SK-N-SH treated with all-trans-retinoic acid at 6 μM for 48 hours (cell line): ENCODE results near the gene TNS3.

ENCODE experiments used
- ATAC-seq: fragments of 200-7000 bp; cut with Tn5 transposase; 3 replicates; pipeline ENCODE4 v1.9.1; 2020; ENCODE audit warnings: mild to moderate bottlenecking, moderate library complexity
- ARNTL ChIP-seq: fragments of 450-650 bp; formaldehyde crosslinking; IDR thresholded peaks from 2 replicates; pipeline ENCODE4 v1.5.0; 2020; ENCODE audit warnings: low read depth, mild to moderate bottlenecking, moderate library complexity, borderline replicate concordance
- BACH2 ChIP-seq: fragments of 250-450 bp; sonication (Bioruptor Pico); IDR thresholded peaks from 2 replicates; pipeline ENCODE4 v1.9.0; 2021; ENCODE audit warnings: mild to moderate bottlenecking, borderline replicate concordance
- CREB5 ChIP-seq: fragments of 250-450 bp; sonication (Bioruptor Pico); IDR thresholded peaks from 2 replicates; pipeline ENCODE4 v1.5.1; 2020; ENCODE audit warnings: low read depth, mild to moderate bottlenecking, moderate library complexity
- CSDC2 ChIP-seq: fragments of 250-450 bp; sonication (Bioruptor Pico); IDR thresholded peaks from 2 replicates; pipeline ENCODE4 v1.5.0; 2020; ENCODE audit warnings: mild to moderate bottlenecking, moderate library complexity
- ESRRG ChIP-seq: fragments of 250-450 bp; sonication (Bioruptor Pico); IDR thresholded peaks from 2 replicates; pipeline ENCODE4 v1.6.1; 2021; ENCODE audit warnings: mild to moderate bottlenecking
- GLIS3 ChIP-seq: fragments of 250-450 bp; sonication (Bioruptor Pico); IDR thresholded peaks from 2 replicates; pipeline ENCODE4 v1.5.0; 2020; ENCODE audit warnings: mild to moderate bottlenecking, moderate library complexity
- ISL1 ChIP-seq: fragments of 250-450 bp; sonication (Bioruptor Pico); IDR thresholded peaks from 2 replicates; pipeline ENCODE4 v2.1.2; 2022; ENCODE audit warnings: mild to moderate bottlenecking, moderate library complexity
- OSR1 ChIP-seq: fragments of 250-450 bp; sonication (Bioruptor Pico); IDR thresholded peaks from 2 replicates; pipeline ENCODE4 v1.8.0; 2022; ENCODE audit warnings: moderate library complexity, mild to moderate bottlenecking, inconsistent platforms
- PATZ1 ChIP-seq: fragments of 250-450 bp; sonication (Bioruptor Pico); IDR thresholded peaks from 2 replicates; pipeline ENCODE4 v1.8.0; 2020; ENCODE audit warnings: mild to moderate bottlenecking, moderate library complexity, borderline replicate concordance
- POU6F1 ChIP-seq: fragments of 250-450 bp; sonication (Bioruptor Pico); IDR thresholded peaks from 2 replicates; pipeline ENCODE4 v1.8.0; 2021; ENCODE audit warnings: low read depth, mild to moderate bottlenecking, moderate library complexity, borderline replicate concordance
- PPARA ChIP-seq: fragments of 250-450 bp; sonication (Bioruptor Pico); IDR thresholded peaks from 2 replicates; pipeline ENCODE4 v1.5.0; 2020; ENCODE audit warnings: mild to moderate bottlenecking, borderline replicate concordance
- RARB ChIP-seq: fragments of 250-450 bp; sonication (Bioruptor Pico); IDR thresholded peaks from 2 replicates; pipeline ENCODE4 v1.8.0; 2021; ENCODE audit warnings: mild to moderate bottlenecking, moderate library complexity
- SNAI2 ChIP-seq: fragments of 250-450 bp; sonication (Bioruptor Pico); IDR thresholded peaks from 2 replicates; pipeline ENCODE4 v1.5.0; 2020; ENCODE audit warnings: mild to moderate bottlenecking, moderate library complexity
- TCF4 ChIP-seq: fragments of 250-450 bp; sonication (Bioruptor Pico); IDR thresholded peaks from 2 replicates; pipeline ENCODE4 v1.8.0; 2021; ENCODE audit warnings: mild to moderate bottlenecking, moderate library complexity, borderline replicate concordance
- TSHZ2 ChIP-seq: fragments of 250-450 bp; sonication (Bioruptor Pico); IDR thresholded peaks from 2 replicates; pipeline ENCODE4 v1.5.0; 2020; ENCODE audit warnings: mild to moderate bottlenecking, moderate library complexity
- ZC3H10 ChIP-seq: fragments of 250-450 bp; sonication (Bioruptor Pico); IDR thresholded peaks from 2 replicates; pipeline ENCODE4 v1.5.1; 2021; ENCODE audit warnings: mild to moderate bottlenecking, moderate library complexity
- ZFP30 ChIP-seq: fragments of 450-650 bp; formaldehyde crosslinking; IDR thresholded peaks from 2 replicates; pipeline ENCODE4 v1.5.0; 2022; ENCODE audit warnings: mild to moderate bottlenecking, moderate library complexity
- ZNF565 ChIP-seq: fragments of 450-650 bp; formaldehyde crosslinking; conservative IDR thresholded peaks from 2 replicates; pipeline ENCODE4 v1.5.0; 2020; ENCODE audit warnings: low read depth, mild to moderate bottlenecking, moderate library complexity
- ZNF70 ChIP-seq: fragments of 450-650 bp; formaldehyde crosslinking; IDR thresholded peaks from 2 replicates; pipeline ENCODE4 v1.5.0; 2020; ENCODE audit warnings: mild to moderate bottlenecking, moderate library complexity
- ZNF8 ChIP-seq: fragments of 450-650 bp; formaldehyde crosslinking; IDR thresholded peaks from 2 replicates; pipeline ENCODE4 v1.5.0; 2020; ENCODE audit warnings: mild to moderate bottlenecking, moderate library complexity

The TNS3 gene

GRCh38 chr7:47576866-47577306, 5.0 kb downstream of the TNS3 start (continued):
- TF ChIP-seq PATZ1 (CRISPR knock-in tag): no peak
- no peak for TF ChIP-seq OSR1 (CRISPR knock-in tag)
- TF ChIP-seq ARNTL (CRISPR knock-in tag): no peak
- no peak for TF ChIP-seq CSDC2 (CRISPR knock-in tag)
- no peak for TF ChIP-seq SNAI2 (CRISPR knock-in tag)
- TF ChIP-seq BACH2: no peak
- TF ChIP-seq ZNF565 (CRISPR knock-in tag): no peak
- TF ChIP-seq ESRRG (CRISPR knock-in tag): no peak
- no peak for TF ChIP-seq CREB5 (CRISPR knock-in tag)
- TF ChIP-seq PPARA (CRISPR knock-in tag): no peak
- TF ChIP-seq ZNF8 (CRISPR knock-in tag): no peak
- TF ChIP-seq, all 23 proteins: peak for 0

- no peak for TF ChIP-seq POU6F1
- TF ChIP-seq BACH2: no peak
- TF ChIP-seq PATZ1 (CRISPR knock-in tag): peak; percentile 68
- TF ChIP-seq CREB5 (CRISPR knock-in tag): no peak
- TF ChIP-seq PPARA (CRISPR knock-in tag): no peak
- TF ChIP-seq ZNF8 (CRISPR knock-in tag): 0 out of 2 replicates have a peak, but pooled peaks have one; percentile 8
- no peak for TF ChIP-seq OSR1 (CRISPR knock-in tag)
- TF ChIP-seq ZFP30 (CRISPR knock-in tag): 0 out of 2 replicates have a peak, but pooled peaks have one; percentile 23
- TF ChIP-seq ISL1 (CRISPR knock-in tag): no peak
- TF ChIP-seq GLIS3: no peak
- TF ChIP-seq ARNTL (CRISPR knock-in tag): no peak
- TF ChIP-seq TSHZ2 (CRISPR knock-in tag): no peak; the same call in 1 of the 2 replicates
- peak; percentile 48 for TF ChIP-seq ZNF70 (CRISPR knock-in tag)
- no peak for TF ChIP-seq ZC3H10
- peak; percentile 92 for TF ChIP-seq TCF4 (CRISPR knock-in tag)
- no peak for TF ChIP-seq RARB (CRISPR knock-in tag)
- TF ChIP-seq, all 23 proteins: peak for 5
- ATAC-seq: no peak
These were observed 5.7 kb downstream of the TNS3 start for GRCh38 chr7:47576031-47576865.
